Activated CD8-positive, alpha-beta memory T cell treated with anti-CD3 and anti-CD28 coated beads for 48 hours (primary cell): ENCODE data around the gene PTPRC.

Source experiments
- DNase-seq, 3 experiments: peaks; one replicate each; pipeline ENCODE4 v3.0.0-alpha.2; 2020; ENCODE audit warnings: low read depth in 2 of 3, low spot score in 2 of 3

Gene PTPRC

DNA sequence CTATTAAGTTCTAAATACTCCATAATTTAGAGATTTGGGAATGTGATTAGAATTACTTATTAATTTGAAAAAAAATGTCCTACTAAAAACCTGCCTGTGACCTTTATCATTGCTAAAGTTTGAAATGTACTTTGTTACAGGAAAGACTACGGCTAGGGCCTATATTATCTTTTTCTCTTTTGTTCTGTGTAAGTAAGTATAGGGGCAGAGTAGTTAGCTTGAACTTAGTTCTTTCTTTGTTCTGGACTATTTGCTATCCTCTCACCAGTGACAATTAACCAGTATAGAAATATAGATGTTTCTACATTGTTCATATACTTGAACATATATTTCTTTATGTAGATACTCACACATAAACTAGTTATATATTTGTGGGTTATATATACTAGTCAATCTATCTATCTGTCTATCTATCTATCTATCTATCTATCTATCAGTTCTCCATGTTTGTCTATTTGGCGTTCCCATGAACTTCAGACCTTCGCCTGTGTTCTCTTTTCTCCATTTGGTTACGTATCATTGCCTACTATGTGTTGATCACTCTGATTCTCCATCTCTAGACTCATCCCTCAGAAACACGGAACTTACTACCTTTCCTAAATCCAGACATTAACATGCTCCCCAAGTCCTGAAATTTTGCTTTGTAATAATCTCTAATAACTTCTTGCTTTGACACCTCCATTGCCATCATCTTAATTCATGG lies 3.3 kb downstream of the PTPRC start:
- DNase-seq = no peak

GRCh38 chr1:198642983-198643382 lies 4.1 kb downstream of the PTPRC start:
- no peak for DNase-seq

DNA sequence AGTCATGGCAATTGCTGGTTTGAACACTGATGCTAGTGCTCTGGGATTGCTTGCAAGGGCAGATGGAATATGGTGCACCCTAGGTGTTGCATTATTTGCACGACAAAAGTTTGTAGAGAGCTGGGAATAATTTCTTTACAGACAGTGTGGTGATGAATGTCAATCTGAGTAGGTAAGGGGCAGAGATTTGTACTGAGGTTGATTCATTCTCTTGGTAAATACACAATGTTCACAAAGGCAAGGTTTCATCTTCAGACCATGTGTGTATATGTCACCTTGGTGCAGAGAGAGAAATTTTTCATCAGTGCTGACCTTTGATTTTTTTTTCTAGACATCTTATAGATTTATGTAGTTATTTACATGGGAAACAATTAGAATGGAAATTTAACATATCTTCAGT lies 5.0 kb downstream of the PTPRC start:
- DNase-seq = no peak

DNA sequence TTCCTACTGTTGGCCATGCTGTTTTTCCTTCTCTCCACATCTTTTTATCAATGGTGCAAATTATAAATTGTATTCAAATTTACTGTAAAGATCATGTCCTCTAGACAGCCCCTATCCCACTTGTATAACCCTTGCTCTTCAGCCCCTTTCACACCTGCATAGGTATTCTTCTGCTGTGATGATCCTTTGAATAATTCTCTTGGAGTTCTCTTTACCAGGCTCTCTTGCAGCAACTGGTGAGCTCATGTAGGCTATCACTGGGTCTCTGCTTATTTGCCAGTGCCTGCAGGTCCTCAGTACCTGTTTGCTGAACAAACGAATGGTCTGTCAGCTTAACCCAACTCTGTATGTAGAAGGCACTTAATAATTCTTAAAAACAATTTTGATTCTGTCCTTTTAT lies 8.2 kb downstream of the PTPRC start:
- DNase-seq = no peak

GRCh38 chr1:198648592-198648991 lies 9.8 kb downstream of the PTPRC start:
- DNase-seq = no peak

- DNase-seq = no peak
Measured at GRCh38 chr1:198649232-198649967, 10.6 kb downstream of the PTPRC start.

DNA sequence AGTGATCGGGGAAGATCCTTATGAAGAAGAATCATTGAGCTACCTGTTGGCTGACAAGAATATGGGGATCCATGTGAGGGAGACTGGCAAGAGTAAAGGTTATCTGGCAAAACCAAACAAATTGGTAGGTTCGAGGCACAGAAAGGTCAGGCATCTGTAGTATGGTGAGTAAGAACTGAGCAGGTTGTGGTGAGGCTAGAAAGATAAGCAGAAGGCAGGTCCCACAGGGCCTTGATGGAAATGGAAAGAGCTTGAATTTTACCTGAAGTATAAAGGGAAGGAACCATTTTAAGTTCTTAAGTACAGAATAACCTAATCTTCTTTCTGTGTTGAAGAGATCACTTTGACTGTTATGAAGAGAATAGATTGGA lies 11.1 kb downstream of the PTPRC start:
- DNase-seq = no peak

- DNase-seq = no peak
Measured at GRCh38 chr1:198650506-198650905, 11.7 kb downstream of the PTPRC start.

DNA sequence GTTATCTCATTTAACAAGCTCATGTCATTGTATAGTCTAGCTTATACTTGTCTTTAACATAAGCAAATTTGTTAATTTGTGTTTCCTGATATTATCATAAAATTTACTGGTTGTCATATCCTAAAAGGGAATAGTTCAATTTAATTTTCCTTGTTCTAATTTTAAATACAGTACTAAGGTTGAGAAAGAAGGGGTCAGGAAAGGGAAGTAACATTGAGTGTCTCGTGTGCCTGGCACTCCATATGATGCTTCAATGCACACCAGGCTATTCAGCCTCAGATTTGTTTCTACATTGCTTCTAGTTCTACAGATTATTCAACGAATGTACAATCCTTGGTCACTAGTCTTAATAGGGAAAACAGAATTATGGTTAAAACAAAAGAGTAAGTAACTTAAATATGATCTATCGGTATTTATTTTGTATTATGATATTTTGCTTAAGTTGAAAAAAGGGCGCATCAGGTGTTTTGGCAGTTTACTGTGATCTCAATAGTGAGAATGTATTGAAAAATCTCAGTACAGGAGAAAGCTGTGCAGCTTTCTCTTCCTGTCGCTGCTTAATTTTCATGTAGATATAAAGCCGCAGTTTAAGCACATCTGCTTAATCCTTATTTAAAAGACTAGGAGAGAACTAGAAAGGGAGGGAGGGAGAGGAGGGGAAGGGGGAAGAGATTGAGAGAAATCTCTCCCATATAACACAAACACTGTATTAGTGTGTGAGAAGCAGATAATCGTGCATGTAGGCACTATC lies 13.0 kb downstream of the PTPRC start:
- DNase-seq = no peak

GRCh38 chr1:198653808-198654413 lies 15.1 kb downstream of the PTPRC start:
- no peak for DNase-seq

- no peak for DNase-seq
Measured at GRCh38 chr1:198655459-198656121, 16.8 kb downstream of the PTPRC start.

GRCh38 chr1:198656500-198656932 lies 17.7 kb downstream of the PTPRC start:
- peak in 1 of 3 experiments; percentile 49 for DNase-seq

GRCh38 chr1:198657550-198658064 lies 18.8 kb downstream of the PTPRC start:
- DNase-seq = no peak

DNA sequence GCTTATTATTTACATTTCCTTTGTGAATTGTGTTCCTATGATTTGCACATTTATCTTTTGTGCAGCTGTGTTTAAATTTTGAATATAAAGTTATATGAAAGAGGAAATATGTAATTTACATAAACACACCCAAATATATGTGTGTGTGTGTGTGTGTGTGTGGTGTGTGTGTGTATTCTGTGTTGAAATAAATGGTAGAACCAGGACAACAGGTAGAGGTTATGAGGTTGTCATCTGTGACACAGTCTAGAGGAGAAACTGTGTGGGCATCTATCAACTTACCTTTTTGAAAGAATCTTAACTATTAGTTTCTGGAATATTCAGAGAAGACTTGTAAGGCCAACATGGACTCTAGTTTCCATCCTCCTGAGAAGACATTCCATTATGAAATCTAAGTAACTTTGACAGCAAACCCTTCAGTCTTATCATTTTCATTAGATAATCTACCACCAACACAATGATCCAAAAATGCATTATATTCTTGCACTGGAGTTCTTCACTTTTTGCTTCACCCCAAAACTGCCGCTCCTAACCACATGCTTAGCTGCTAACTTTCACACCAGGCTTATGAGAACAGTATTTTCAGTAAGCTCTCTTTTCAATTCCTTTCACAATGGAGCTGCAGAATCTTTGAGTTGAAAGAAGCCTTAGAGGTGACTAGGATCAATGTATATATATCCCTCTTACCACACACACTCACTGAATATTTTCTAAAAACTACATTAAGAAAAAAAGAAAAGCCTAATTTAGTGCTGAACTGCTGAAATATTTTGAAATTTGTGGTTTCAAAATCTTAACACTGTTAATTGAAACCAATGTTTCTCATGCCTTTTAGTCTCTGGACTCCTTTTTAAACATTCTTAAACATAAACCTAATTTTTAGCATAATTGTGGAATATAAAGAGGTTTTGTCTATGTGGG lies 21.8 kb downstream of the PTPRC start:
- no peak for DNase-seq

- no peak for DNase-seq
Measured at GRCh38 chr1:198662821-198663220, 24.0 kb downstream of the PTPRC start.

DNA sequence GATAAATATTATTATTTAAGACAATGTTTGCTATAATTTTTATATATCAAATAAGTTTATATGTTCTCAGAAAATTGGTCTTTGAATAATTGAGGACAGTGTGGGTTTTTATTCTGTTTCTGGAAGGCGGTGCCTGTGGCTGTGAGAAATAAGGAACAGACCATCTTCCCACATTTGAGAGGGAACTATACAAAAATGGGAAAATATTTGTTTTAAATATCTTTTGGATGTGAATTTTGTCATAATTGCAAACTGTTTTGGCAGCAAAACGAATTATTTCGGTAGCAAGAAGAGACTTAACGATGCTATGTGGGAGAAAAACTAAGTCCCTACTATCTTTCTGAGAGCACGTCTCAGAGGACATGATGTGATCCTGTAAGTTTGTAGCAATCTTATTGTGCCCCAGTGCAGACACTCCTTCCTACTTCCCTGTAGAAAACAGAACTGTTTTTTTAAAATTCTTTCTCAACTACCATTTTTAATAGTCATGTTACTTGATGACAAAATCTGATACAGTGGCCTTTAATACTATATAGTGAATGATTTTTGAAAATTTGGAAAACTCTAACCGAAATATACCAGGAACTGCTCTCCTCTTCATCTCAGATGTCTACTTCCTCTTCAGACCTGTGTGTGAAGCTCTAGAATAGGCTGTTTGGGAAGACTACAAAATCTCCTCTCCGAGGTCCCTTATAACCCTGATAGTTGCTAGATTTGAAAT lies 25.4 kb downstream of the PTPRC start:
- no peak for DNase-seq

DNA sequence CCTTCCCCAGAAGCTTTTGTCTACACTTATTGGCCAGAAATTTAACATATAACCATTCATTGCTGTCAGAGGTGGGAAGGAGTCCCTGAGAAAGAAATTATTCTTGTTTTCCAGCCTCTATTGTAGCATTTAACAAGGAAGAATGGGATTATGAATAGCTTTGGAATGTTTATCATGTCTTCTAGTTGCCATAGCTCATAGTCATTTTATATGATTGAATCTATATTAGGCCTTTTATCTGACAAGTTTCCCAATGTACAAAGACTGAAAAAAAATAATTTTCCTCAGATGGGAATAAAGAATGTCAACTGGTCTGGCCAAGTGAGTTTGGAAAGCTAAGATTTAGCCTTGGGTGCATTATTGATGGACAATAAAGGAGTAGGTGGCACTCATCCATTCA lies 28.3 kb downstream of the PTPRC start:
- DNase-seq = no peak

GRCh38 chr1:198667807-198668206 lies 29.0 kb downstream of the PTPRC start:
- DNase-seq = no peak

- DNase-seq = no peak
Measured at GRCh38 chr1:198669023-198669698, 30.3 kb downstream of the PTPRC start.
